WERI-Rb-1 (cell line): ENCODE results near the gene PRKCH.

ENCODE experiments used
- DNase-seq: peaks from one replicate; pipeline ENCODE4 v3.0.0-alpha.2; 2020
- H3K27ac ChIP-seq: fragments of 250-450 bp; sonication (Bioruptor Pico); 2 replicates; pipeline ENCODE4 v1.5.1; 2020; ENCODE audit warnings: mild to moderate bottlenecking, moderate library complexity
- H3K27me3 ChIP-seq: fragments of 250-450 bp; sonication (Bioruptor Pico); 2 replicates; pipeline ENCODE4 v1.5.1; 2021; ENCODE audit warnings: mild to moderate bottlenecking, low read depth, moderate library complexity; ENCODE audit not compliant: insufficient read depth, severe bottlenecking
- H3K36me3 ChIP-seq: fragments of 250-450 bp; sonication (Bioruptor Pico); 2 replicates; pipeline ENCODE4 v1.5.1; 2020; ENCODE audit warnings: mild to moderate bottlenecking, moderate library complexity
- H3K4me3 ChIP-seq: 2 replicates; pipeline ENCODE4 v1.5.1; 2011; ENCODE audit warnings: low read depth, mild to moderate bottlenecking, control low read depth, low read length
- H3K9me3 ChIP-seq: fragments of 250-450 bp; sonication (Bioruptor Pico); 2 replicates; pipeline ENCODE4 v1.5.1; 2021; ENCODE audit warnings: mild to moderate bottlenecking, moderate library complexity; ENCODE audit not compliant: severe bottlenecking
- CTCF ChIP-seq: IDR thresholded peaks from 2 replicates; pipeline ENCODE4 v1.5.1; 2011; ENCODE audit warnings: low read depth, mild to moderate bottlenecking, control low read depth, inconsistent platforms, low read length

Gene PRKCH

GRCh38 chr14:61574514-61574807 lies 253.1 kb downstream of the PRKCH start:
- no peak for DNase-seq
- no peak overlapping the region for H3K4me3 ChIP-seq

GRCh38 chr14:61575126-61575525 lies 253.7 kb downstream of the PRKCH start:
- Histone ChIP-seq H3K36me3 (no peaks in the 10 kb centered on the region), H3K4me3 (no peak overlapping the region), H3K27me3 (no peaks in the 10 kb centered on the region), H3K27ac (no peak overlapping the region), H3K9me3 (no peaks in the 10 kb centered on the region)
- no peak for TF ChIP-seq CTCF
- DNase-seq, result no peak

More at GRCh38 chr14:61574514-61574807, 253.1 kb downstream of the PRKCH start:
- H3K27ac ChIP-seq, result no peak overlapping the region
- no peaks in the 10 kb centered on the region for H3K27me3 ChIP-seq
- H3K9me3 ChIP-seq, result no peaks in the 10 kb centered on the region
- no peak for TF ChIP-seq CTCF
- H3K36me3 ChIP-seq, result no peaks in the 10 kb centered on the region

GRCh38 chr14:61575551-61576150 lies 254.3 kb downstream of the PRKCH start:
- H3K4me3 ChIP-seq, result no peak overlapping the region
- no peak overlapping the region for H3K27ac ChIP-seq
- no peaks in the 10 kb centered on the region for H3K36me3 ChIP-seq
- no peak for DNase-seq
- TF ChIP-seq CTCF, result no peak
- H3K27me3 ChIP-seq, result no peaks in the 10 kb centered on the region
- H3K9me3 ChIP-seq, result no peaks in the 10 kb centered on the region

- H3K27ac ChIP-seq, result no peak overlapping the region
- no peak overlapping the region for H3K4me3 ChIP-seq
- no peaks in the 10 kb centered on the region for H3K27me3 ChIP-seq
- DNase-seq, result no peak
- H3K36me3 ChIP-seq, result no peaks in the 10 kb centered on the region
- no peaks in the 10 kb centered on the region for H3K9me3 ChIP-seq
- TF ChIP-seq CTCF, result no peak
Measured at GRCh38 chr14:61577506-61577931, 256.1 kb downstream of the PRKCH start.

- Histone ChIP-seq H3K27me3 (no peaks in the 10 kb centered on the region), H3K36me3 (no peaks in the 10 kb centered on the region), H3K4me3 (no peak overlapping the region), H3K9me3 (no peaks in the 10 kb centered on the region), H3K27ac (no peak overlapping the region)
- no peak for TF ChIP-seq CTCF
- no peak for DNase-seq
Measured at GRCh38 chr14:61578745-61579144, 257.4 kb downstream of the PRKCH start.

- Histone ChIP-seq H3K27ac (no peak overlapping the region), H3K36me3 (no peaks in the 10 kb centered on the region)
- DNase-seq, result no peak
Measured at GRCh38 chr14:61581340-61581739, 260.0 kb downstream of the PRKCH start.

More at GRCh38 chr14:61581340-61581739, 260.0 kb downstream of the PRKCH start:
- no peak for TF ChIP-seq CTCF
- Histone ChIP-seq H3K4me3 (no peak overlapping the region), H3K9me3 (no peaks in the 10 kb centered on the region), H3K27me3 (no peaks in the 10 kb centered on the region)
